Measurements from ENCODE around the gene RFESD. TPM values are rescaled to one million over a fixed set of nuclear protein-coding genes. Genes with fewer than 3 reads are reported as not detected.

Gene RFESD
- total and polyA plus RNA-seq, 4 donors = 1.1 to 98.0 (median 1.4) TPM

GRCh38 chr5:95672641-95673040 is 26.1 kb downstream of the RFESD start:
- no peaks in the 10 kb centered on the region for H3K27me3 ChIP-seq (ENCODE audit: control insufficient read depth in 4 of 4, insufficient read depth in 4 of 4, low read length in 3 of 4)
- H3K9ac ChIP-seq (ENCODE audit: low read depth in 1 of 2, low read length in 2 of 2) = no peak overlapping the region
- no peak for TF ChIP-seq RAD21 (IDR thresholded peaks at IDR 0.05)
- no peak for TF ChIP-seq HNF4A (conservative IDR thresholded peaks at IDR 0.05)
- no peak for TF ChIP-seq ZBTB33 (IDR thresholded peaks at IDR 0.05)
- no peak for TF ChIP-seq TAF1 (conservative IDR thresholded peaks at IDR 0.05)
- TF ChIP-seq REST (IDR thresholded peaks at IDR 0.05) = no peak
- TF ChIP-seq ATF3 (IDR thresholded peaks at IDR 0.05) = no peak
- no peak for TF ChIP-seq CTCF (IDR thresholded peaks at IDR 0.05; ENCODE audit: low read depth, low read length, missing input control)
- TF ChIP-seq MAX (IDR thresholded peaks at IDR 0.05) = no peak
- no peak for TF ChIP-seq FOXA2 (IDR thresholded peaks at IDR 0.05)
- TF ChIP-seq SP1 (IDR thresholded peaks at IDR 0.05) = no peak
- no peak for TF ChIP-seq GABPA (IDR thresholded peaks at IDR 0.05 in 1 of 2, conservative IDR thresholded peaks at IDR 0.05 in 1 of 2)
- no peak for TF ChIP-seq FOXA1 (IDR thresholded peaks at IDR 0.05)
- no peak for TF ChIP-seq EGR1 (IDR thresholded peaks at IDR 0.05; ENCODE audit: low read depth in 2 of 2)
- no peak for TF ChIP-seq JUND (IDR thresholded peaks at IDR 0.05)
- TF ChIP-seq YY1 (IDR thresholded peaks at IDR 0.05) = no peak
- TF ChIP-seq RXRA (IDR thresholded peaks at IDR 0.05) = no peak
- TF ChIP-seq NR2F2 (IDR thresholded peaks at IDR 0.05) = no peak
- H3K4me3 ChIP-seq (ENCODE audit: low read depth in 1 of 3, low read length in 3 of 3) = no peak overlapping the region
- H3K27ac ChIP-seq (ENCODE audit: low read depth in 1 of 2, low read length in 2 of 2) = no peak overlapping the region
- no peaks in the 10 kb centered on the region for H3K9me3 ChIP-seq (ENCODE audit: control insufficient read depth in 4 of 4, low read length in 3 of 4)
- H3K4me1 ChIP-seq (ENCODE audit: control insufficient read depth in 4 of 4, insufficient read depth in 4 of 4, low read length in 3 of 4) = peaks cover 3 to 25% (median 17%) of the 10 kb centered on the region in 4 donors
- no peak for DNase-seq (ENCODE audit: low spot score)
- H3K36me3 ChIP-seq (ENCODE audit: control insufficient read depth in 4 of 4, insufficient read depth in 3 of 4, low read depth in 1 of 4, low read length in 3 of 4) = no peaks in the 10 kb centered on the region

- WGBS = 48% methylated on average over 3 of the region's 3 CpGs
- Histone ChIP-seq H3K27me3 (ENCODE audit: control insufficient read depth in 4 of 4, insufficient read depth in 4 of 4, low read length in 3 of 4) (no peaks in the 10 kb centered on the region), H3K36me3 (ENCODE audit: control insufficient read depth in 4 of 4, insufficient read depth in 3 of 4, low read depth in 1 of 4, low read length in 3 of 4) (no peaks in the 10 kb centered on the region), H3K4me3 (ENCODE audit: low read depth in 1 of 3, low read length in 3 of 3) (no peak overlapping the region), H3K9ac (ENCODE audit: low read depth in 1 of 2, low read length in 2 of 2) (no peak overlapping the region), H3K4me1 (ENCODE audit: control insufficient read depth in 4 of 4, insufficient read depth in 4 of 4, low read length in 3 of 4) (peaks cover 3 to 25% (median 17%) of the 10 kb centered on the region in 4 donors), H3K9me3 (ENCODE audit: control insufficient read depth in 4 of 4, low read length in 3 of 4) (no peaks in the 10 kb centered on the region), H3K27ac (ENCODE audit: low read depth in 1 of 2, low read length in 2 of 2) (no peak overlapping the region)
- no peak for TF ChIP-seq HNF4G (IDR thresholded peaks at IDR 0.05)
- no peak for TF ChIP-seq YY1 (IDR thresholded peaks at IDR 0.05)
- no peak for TF ChIP-seq JUND (IDR thresholded peaks at IDR 0.05)
- DNase-seq (ENCODE audit: low spot score) = no peak
Observed at GRCh38 chr5:95673081-95673480, 26.5 kb downstream of the RFESD start.

Measured in liver (tissue), 9 donors.